ENCODE data around the gene RUFY3.

Gene RUFY3

DNA sequence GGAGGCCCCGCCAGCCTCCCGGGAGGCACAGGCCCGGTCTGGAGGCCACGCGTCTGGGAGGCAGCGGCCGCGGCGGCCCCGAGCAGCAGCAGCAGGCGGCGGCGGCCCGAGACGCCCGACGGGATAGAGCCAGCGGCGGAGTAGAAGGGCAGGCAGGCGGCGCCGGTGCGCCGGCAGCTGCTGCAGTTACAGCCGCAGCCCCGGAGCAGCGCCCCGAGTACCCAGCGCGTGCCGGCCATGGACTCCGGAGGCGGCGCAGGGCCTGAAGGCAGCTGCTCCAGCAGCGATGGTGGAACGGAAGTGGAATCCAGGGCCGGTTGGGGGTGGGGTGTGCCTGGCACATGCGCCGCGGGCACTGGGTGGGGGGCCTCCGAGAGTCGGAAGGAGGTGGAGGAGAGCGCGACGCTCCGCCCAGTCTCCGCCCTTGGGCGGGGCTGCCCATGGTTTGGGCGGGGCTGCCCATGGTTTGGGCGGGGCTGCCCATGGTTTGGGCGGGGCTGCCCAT is 117.9 kb downstream of the RUFY3 start, which contains the start of gene GRSF1 (continued):
- TF ChIP-seq, protein P1, sequence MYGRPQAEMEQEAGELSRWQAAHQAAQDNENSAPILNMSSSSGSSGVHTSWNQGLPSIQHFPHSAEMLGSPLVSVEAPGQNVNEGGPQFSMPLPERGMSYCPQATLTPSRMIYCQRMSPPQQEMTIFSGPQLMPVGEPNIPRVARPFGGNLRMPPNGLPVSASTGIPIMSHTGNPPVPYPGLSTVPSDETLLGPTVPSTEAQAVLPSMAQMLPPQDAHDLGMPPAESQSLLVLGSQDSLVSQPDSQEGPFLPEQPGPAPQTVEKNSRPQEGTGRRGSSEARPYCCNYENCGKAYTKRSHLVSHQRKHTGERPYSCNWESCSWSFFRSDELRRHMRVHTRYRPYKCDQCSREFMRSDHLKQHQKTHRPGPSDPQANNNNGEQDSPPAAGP (tag by site-specific recombination; IDR thresholded peaks at IDR 0.05) = no peak
- TF ChIP-seq SCRT1 (tag by site-specific recombination; IDR thresholded peaks at IDR 0.05; ENCODE audit: borderline replicate concordance) (no peak), ZNF266 (tag by site-specific recombination; IDR thresholded peaks at IDR 0.05; ENCODE audit: low read depth) (no peak), FEZF1 (tag by site-specific recombination; IDR thresholded peaks at IDR 0.05) (no peak), TRIM28 (IDR thresholded peaks at IDR 0.05; ENCODE audit: borderline replicate concordance, low read length) (no peak), SP2 (tag by site-specific recombination; IDR thresholded peaks at IDR 0.05) (peak; percentile 72), ZNF488 (tag by site-specific recombination; IDR thresholded peaks at IDR 0.05) (no peak), SETDB1 (IDR thresholded peaks at IDR 0.05; ENCODE audit: insufficient read length, low read length) (no peak), TCF7L2 (IDR thresholded peaks at IDR 0.05; ENCODE audit: borderline replicate concordance, low read depth, low read length) (no peak), ZNF621 (tag by site-specific recombination; IDR thresholded peaks at IDR 0.05) (no peak), ZNF664 (tag by site-specific recombination; IDR thresholded peaks at IDR 0.05) (no peak), ZNF585B (tag by site-specific recombination; IDR thresholded peaks at IDR 0.05) (no peak), REPIN1 (tag by site-specific recombination; IDR thresholded peaks at IDR 0.05; ENCODE audit: low read depth) (no peak), ZNF169 (tag by site-specific recombination; IDR thresholded peaks at IDR 0.05) (no peak), ZNF747 (tag by site-specific recombination; IDR thresholded peaks at IDR 0.05) (no peak), ZNF274 (IDR thresholded peaks at IDR 0.05; ENCODE audit: low read length) (no peak), ZNF274 (tag by site-specific recombination; IDR thresholded peaks at IDR 0.05; ENCODE audit: borderline replicate concordance) (no peak), ZNF76 (tag by site-specific recombination; IDR thresholded peaks at IDR 0.05; ENCODE audit: borderline replicate concordance, low read depth) (peak; percentile 19; the same call in 1 of the 2 replicates), HOXC10 (CRISPR knock-in tag; IDR thresholded peaks at IDR 0.05) (no peak), ZNF280D (tag by site-specific recombination; IDR thresholded peaks at IDR 0.05) (no peak), ZNF530 (tag by site-specific recombination; IDR thresholded peaks at IDR 0.05; ENCODE audit: low read depth) (no peak), OSR2 (tag by site-specific recombination; IDR thresholded peaks at IDR 0.05) (no peak), YY2 (tag by site-specific recombination; IDR thresholded peaks at IDR 0.05) (peak; percentile 46; the same call in 1 of the 2 replicates), SALL2 (tag by site-specific recombination; IDR thresholded peaks at IDR 0.05; ENCODE audit: borderline replicate concordance) (no peak), GLIS2 (tag by site-specific recombination; IDR thresholded peaks at IDR 0.05) (peak; percentile 76)
- TF ChIP-seq, protein P2, sequence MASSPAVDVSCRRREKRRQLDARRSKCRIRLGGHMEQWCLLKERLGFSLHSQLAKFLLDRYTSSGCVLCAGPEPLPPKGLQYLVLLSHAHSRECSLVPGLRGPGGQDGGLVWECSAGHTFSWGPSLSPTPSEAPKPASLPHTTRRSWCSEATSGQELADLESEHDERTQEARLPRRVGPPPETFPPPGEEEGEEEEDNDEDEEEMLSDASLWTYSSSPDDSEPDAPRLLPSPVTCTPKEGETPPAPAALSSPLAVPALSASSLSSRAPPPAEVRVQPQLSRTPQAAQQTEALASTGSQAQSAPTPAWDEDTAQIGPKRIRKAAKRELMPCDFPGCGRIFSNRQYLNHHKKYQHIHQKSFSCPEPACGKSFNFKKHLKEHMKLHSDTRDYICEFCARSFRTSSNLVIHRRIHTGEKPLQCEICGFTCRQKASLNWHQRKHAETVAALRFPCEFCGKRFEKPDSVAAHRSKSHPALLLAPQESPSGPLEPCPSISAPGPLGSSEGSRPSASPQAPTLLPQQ (tag by site-specific recombination; IDR thresholded peaks at IDR 0.05) = no peak
- TF ChIP-seq, protein P3, sequence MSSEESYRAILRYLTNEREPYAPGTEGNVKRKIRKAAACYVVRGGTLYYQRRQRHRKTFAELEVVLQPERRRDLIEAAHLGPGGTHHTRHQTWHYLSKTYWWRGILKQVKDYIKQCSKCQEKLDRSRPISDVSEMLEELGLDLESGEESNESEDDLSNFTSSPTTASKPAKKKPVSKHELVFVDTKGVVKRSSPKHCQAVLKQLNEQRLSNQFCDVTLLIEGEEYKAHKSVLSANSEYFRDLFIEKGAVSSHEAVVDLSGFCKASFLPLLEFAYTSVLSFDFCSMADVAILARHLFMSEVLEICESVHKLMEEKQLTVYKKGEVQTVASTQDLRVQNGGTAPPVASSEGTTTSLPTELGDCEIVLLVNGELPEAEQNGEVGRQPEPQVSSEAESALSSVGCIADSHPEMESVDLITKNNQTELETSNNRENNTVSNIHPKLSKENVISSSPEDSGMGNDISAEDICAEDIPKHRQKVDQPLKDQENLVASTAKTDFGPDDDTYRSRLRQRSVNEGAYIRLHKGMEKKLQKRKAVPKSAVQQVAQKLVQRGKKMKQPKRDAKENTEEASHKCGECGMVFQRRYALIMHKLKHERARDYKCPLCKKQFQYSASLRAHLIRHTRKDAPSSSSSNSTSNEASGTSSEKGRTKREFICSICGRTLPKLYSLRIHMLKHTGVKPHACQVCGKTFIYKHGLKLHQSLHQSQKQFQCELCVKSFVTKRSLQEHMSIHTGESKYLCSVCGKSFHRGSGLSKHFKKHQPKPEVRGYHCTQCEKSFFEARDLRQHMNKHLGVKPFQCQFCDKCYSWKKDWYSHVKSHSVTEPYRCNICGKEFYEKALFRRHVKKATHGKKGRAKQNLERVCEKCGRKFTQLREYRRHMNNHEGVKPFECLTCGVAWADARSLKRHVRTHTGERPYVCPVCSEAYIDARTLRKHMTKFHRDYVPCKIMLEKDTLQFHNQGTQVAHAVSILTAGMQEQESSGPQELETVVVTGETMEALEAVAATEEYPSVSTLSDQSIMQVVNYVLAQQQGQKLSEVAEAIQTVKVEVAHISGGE (tag by site-specific recombination; conservative IDR thresholded peaks at IDR 0.05; ENCODE audit: low read depth) = peak; percentile 50; the same call in 1 of the 2 replicates
- TF ChIP-seq, protein P4, sequence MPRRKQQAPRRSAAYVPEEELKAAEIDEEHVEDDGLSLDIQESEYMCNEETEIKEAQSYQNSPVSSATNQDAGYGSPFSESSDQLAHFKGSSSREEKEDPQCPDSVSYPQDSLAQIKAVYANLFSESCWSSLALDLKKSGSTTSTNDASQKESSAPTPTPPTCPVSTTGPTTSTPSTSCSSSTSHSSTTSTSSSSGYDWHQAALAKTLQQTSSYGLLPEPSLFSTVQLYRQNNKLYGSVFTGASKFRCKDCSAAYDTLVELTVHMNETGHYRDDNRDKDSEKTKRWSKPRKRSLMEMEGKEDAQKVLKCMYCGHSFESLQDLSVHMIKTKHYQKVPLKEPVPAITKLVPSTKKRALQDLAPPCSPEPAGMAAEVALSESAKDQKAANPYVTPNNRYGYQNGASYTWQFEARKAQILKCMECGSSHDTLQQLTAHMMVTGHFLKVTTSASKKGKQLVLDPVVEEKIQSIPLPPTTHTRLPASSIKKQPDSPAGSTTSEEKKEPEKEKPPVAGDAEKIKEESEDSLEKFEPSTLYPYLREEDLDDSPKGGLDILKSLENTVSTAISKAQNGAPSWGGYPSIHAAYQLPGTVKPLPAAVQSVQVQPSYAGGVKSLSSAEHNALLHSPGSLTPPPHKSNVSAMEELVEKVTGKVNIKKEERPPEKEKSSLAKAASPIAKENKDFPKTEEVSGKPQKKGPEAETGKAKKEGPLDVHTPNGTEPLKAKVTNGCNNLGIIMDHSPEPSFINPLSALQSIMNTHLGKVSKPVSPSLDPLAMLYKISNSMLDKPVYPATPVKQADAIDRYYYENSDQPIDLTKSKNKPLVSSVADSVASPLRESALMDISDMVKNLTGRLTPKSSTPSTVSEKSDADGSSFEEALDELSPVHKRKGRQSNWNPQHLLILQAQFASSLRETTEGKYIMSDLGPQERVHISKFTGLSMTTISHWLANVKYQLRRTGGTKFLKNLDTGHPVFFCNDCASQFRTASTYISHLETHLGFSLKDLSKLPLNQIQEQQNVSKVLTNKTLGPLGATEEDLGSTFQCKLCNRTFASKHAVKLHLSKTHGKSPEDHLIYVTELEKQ (tag by site-specific recombination; IDR thresholded peaks at IDR 0.05; ENCODE audit: borderline replicate concordance) = no peak
